Measurements from ENCODE around the gene TMEM41A.

DNA sequence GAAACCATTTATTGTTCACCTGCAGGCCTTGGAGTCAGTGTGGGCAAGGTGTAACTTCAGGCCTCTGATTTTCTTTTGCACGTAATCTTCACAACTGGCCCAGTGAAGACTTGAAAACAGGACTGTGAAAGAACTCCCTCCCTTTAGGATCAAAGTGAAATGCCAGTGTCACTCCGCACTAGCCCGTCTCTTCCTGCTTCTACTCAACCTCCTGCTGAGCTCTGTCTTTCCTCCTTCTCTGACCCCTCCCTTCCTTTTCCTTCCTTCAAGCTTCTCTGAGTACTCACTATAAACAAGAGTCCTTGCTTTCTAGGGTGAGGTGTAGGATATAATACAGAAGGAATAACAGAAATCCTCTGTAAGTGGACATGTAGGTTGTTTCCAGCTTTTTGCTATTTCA lies 28.5 kb downstream of the TMEM41A start:
- no peak for TF ChIP-seq CTCF (IDR thresholded peaks at IDR 0.05; ENCODE audit: insufficient read depth, low read depth, low read length)
- no peak for TF ChIP-seq EZH2 (IDR thresholded peaks at IDR 0.05; ENCODE audit: insufficient read depth, low read length)
